ENCODE results near the gene ADRA2C. TPM values are rescaled to one million over a fixed set of nuclear protein-coding genes. Genes with fewer than 3 reads are reported as not detected.
A peak's percentile ranks its signal among the peaks of the same experiment; 100 is the strongest.

ADRA2C gene
- total and polyA plus RNA-seq, 12 donors: 1.1 to 34.0 (median 5.3) TPM

DNA sequence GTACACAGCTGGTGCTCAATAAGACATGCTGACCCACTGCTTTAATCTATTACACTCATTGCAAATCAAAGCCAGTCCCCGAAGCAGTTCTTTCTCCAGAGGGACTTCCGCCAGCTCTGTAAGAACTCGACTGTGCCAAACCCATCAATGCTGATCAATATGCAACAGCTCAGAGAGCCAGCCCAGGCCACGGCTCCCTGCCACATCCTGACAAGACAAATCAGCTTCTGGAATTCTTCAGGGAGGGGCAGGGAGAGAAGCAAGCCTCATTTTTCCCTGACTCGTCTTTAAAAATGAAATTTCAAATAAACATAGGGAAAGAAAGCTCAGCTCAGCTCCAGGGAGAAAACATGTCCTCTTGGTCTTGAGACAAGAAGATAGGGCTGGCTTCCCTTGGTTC lies 5.3 kb upstream of the ADRA2C start:
- intact Hi-C loops (cut with DNase I): no loop called here
- WGBS, 4 donors: 42 to 56% (median 48%) methylated on average over 5 of the region's 5 CpGs
- H3K4me3 ChIP-seq: no peak overlapping the region
- no peak for DNase-seq
- no peaks in the 10 kb centered on the region for H3K36me3 ChIP-seq (replicated peaks in 1 of 2)
- no peak overlapping the region for H3K27ac ChIP-seq
- peaks cover 0 to 3% of the 10 kb centered on the region in 2 donors for H3K4me1 ChIP-seq (replicated peaks in 1 of 2)
- H3K27me3 ChIP-seq: no peaks in the 10 kb centered on the region
- TF ChIP-seq POLR2A (IDR thresholded peaks at IDR 0.05): no peak
- TF ChIP-seq CTCF (IDR thresholded peaks at IDR 0.05): no peak
- no peaks in the 10 kb centered on the region for H3K9me3 ChIP-seq (replicated peaks in 1 of 3)

GRCh38 chr4:3762264-3762663 lies 3.9 kb upstream of the ADRA2C start:
- Histone ChIP-seq H3K27ac (no peak overlapping the region), H3K9me3 (replicated peaks in 1 of 3) (no peaks in the 10 kb centered on the region), H3K4me3 (no peak overlapping the region), H3K36me3 (replicated peaks in 1 of 2) (no peaks in the 10 kb centered on the region), H3K27me3 (no peaks in the 10 kb centered on the region), H3K4me1 (replicated peaks in 1 of 2) (peaks cover 0 to 3% of the 10 kb centered on the region in 2 donors)
- DNase-seq: no peak
- 74 to 79% (median 75%) methylated on average over 8 of the region's 8 CpGs for WGBS, 4 donors
- intact Hi-C loops (cut with DNase I): no loop called here
- no peak for TF ChIP-seq CTCF (IDR thresholded peaks at IDR 0.05)
- TF ChIP-seq POLR2A (IDR thresholded peaks at IDR 0.05): no peak

GRCh38 chr4:3762753-3763549 lies 3.2 kb upstream of the ADRA2C start:
- Histone ChIP-seq H3K4me3 (no peak overlapping the region), H3K36me3 (replicated peaks in 1 of 2) (no peaks in the 10 kb centered on the region), H3K27me3 (peaks cover 4% of the 10 kb centered on the region), H3K9me3 (replicated peaks in 1 of 3) (no peaks in the 10 kb centered on the region), H3K4me1 (replicated peaks in 1 of 2) (peaks cover 0 to 3% of the 10 kb centered on the region in 2 donors), H3K27ac (no peak overlapping the region)
- TF ChIP-seq POLR2A (IDR thresholded peaks at IDR 0.05): no peak
- TF ChIP-seq CTCF (IDR thresholded peaks at IDR 0.05): no peak
- DNase-seq: no peak
- WGBS, 4 donors: 59 to 74% (median 66%) methylated on average over 14 to 24 of the region's 24 CpGs
- intact Hi-C loops (cut with DNase I): no loop called here

DNA sequence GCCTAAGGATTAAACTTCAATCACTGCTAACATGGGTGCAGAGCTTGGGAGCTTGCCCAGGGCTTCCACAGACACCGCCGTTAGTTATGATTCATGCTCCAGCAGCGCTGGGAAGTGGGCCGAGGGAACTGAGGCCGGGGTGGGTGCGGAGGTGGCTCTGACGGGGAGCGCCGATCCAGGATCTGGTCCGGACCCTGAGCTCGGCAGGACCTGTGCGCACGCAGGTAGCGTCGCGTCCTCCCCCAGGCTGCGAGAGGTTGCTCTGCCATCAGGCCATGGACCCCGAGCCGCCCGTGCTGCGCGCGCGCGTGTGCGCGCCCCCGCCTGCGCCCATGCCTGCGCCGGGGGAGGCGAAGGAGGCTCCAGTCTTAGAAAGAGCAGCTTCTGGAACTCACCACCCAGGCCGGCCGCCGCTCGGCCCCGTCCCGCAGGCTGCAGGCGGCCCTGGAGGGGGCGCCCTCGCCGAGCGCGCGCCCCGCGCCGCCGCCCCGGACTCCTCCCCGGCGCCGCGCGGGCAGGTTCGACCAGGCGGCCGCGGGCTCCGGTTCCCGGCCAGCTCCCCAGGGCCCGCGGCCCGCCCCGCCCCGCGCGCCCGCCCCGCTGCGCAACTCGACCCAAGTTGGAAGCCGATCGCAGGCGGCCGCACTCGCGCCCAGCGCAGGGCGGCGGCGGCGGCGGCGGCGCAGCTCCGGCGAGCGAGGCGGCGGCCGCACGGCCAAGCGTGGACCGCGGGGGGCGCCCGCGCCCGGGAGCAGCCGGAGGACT lies 732 bp upstream of the ADRA2C start:
- peak in 5 of 7 donors; percentile 27 to 47 (median 40) for DNase-seq
- intact Hi-C loops (cut with DNase I): loop anchor here in 1 of 2 donors (5.0 kb wide), 1 partner anchor 112 kb away; no protein-coding TSS in a partner anchor

More for the DNA sequence above, 732 bp upstream of the ADRA2C start:
- H3K4me1 ChIP-seq (replicated peaks in 1 of 2): peaks cover 0 to 3% of the 10 kb centered on the region in 2 donors
- H3K9me3 ChIP-seq (replicated peaks in 1 of 3): no peaks in the 10 kb centered on the region
- TF ChIP-seq POLR2A (IDR thresholded peaks at IDR 0.05): no peak
- TF ChIP-seq CTCF (IDR thresholded peaks at IDR 0.05): peak in 1 of 6 experiments; percentile 22
- peak overlapping the region in 1 of 4 donors; percentile 39 for H3K4me3 ChIP-seq
- 2 to 15% (median 2%) methylated on average over 5 to 101 of the region's 101 CpGs for WGBS, 4 donors
- H3K27me3 ChIP-seq: peaks cover 22% of the 10 kb centered on the region
- H3K36me3 ChIP-seq (replicated peaks in 1 of 2): no peaks in the 10 kb centered on the region
- peak overlapping the region in 1 of 5 donors; percentile 68 for H3K27ac ChIP-seq

Measured in adrenal gland (tissue), 12 donors.